ENCODE data around the gene TEX13A.
A peak's percentile ranks its signal among the peaks of the same experiment; 100 is the strongest.
"Not testable (repeated sequence)": the region's sequence is repeated elsewhere in the genome, so short reads cannot be mapped to it uniquely, and the experiment has no call there.

Gene TEX13A

GRCh38 chrX:105220636-105221035 lies at the start of gene TEX13A:
TSS of gene TEX13A (minus strand) at chrX:105220694. CDS start at chrX:105220397, 297 bp downstream.
- no peak for DNase-seq

GRCh38 chrX:105269386-105269785 lies 48.9 kb upstream of the TEX13A start:
- no peak for DNase-seq

GRCh38 chrX:105267167-105267566 lies 46.7 kb upstream of the TEX13A start:
- DNase-seq, result no peak

- DNase-seq, result no peak
Measured at GRCh38 chrX:105266456-105266855, 46.0 kb upstream of the TEX13A start.

- DNase-seq, result no peak
Measured at GRCh38 chrX:105265093-105265492, 44.6 kb upstream of the TEX13A start.

- DNase-seq, result no peak
Measured at GRCh38 chrX:105263801-105264200, 43.3 kb upstream of the TEX13A start.

- no peak for DNase-seq
Measured at GRCh38 chrX:105263171-105263570, 42.7 kb upstream of the TEX13A start.

- no peak for DNase-seq
Measured at GRCh38 chrX:105260291-105261043, 40.0 kb upstream of the TEX13A start.

- no peak for DNase-seq
Measured at GRCh38 chrX:105241056-105241455, 20.6 kb upstream of the TEX13A start.

- DNase-seq, result not testable (repeated sequence)
Measured at GRCh38 chrX:105237407-105237806, 16.9 kb upstream of the TEX13A start.

GRCh38 chrX:105229146-105229545 lies 8.7 kb upstream of the TEX13A start:
- no peak for DNase-seq

GRCh38 chrX:105228602-105229001 lies 8.1 kb upstream of the TEX13A start:
- DNase-seq, result no peak

- no peak for DNase-seq
Measured at GRCh38 chrX:105226499-105226898, 6.0 kb upstream of the TEX13A start.

- DNase-seq, result no peak
Measured at GRCh38 chrX:105221374-105221773, 880 bp upstream of the TEX13A start.

- DNase-seq, result no peak
Measured at GRCh38 chrX:105219454-105220401, 766 bp downstream of the TEX13A start.

- DNase-seq, result no peak
Measured at GRCh38 chrX:105211066-105211575, 9.4 kb downstream of the TEX13A start.

GRCh38 chrX:105210258-105210657 lies 10.2 kb downstream of the TEX13A start:
- no peak for DNase-seq

- no peak for DNase-seq
Measured at GRCh38 chrX:105209406-105209805, 11.1 kb downstream of the TEX13A start.

- DNase-seq, result no peak
Measured at GRCh38 chrX:105191878-105192277, 28.6 kb downstream of the TEX13A start.

- peak in 1 of 2 donors; percentile 13 for DNase-seq
Measured at GRCh38 chrX:105190252-105190853, 30.1 kb downstream of the TEX13A start.

GRCh38 chrX:105189093-105189492 lies 31.4 kb downstream of the TEX13A start:
- no peak for DNase-seq

- DNase-seq, result no peak
Measured at GRCh38 chrX:105179644-105180043, 40.9 kb downstream of the TEX13A start.

GRCh38 chrX:105173071-105173470 lies 47.4 kb downstream of the TEX13A start:
- DNase-seq, result no peak
